Keratinocyte (primary cell): Measurements from ENCODE around the gene RIGI. TPM values are rescaled to one million over a fixed set of nuclear protein-coding genes. Genes with fewer than 3 reads are reported as not detected.

Source experiments
- DNase-seq: peaks from one replicate; pipeline ENCODE4 v3.0.0-alpha.2; 2011; ENCODE audit warnings: low read depth, missing footprints, low spot score
- FAIRE-seq: peaks from 2 replicates; lab custom pipeline; 2011; peaks lifted over from hg19 to GRCh38; lab: Jason Lieb, UNC
- H2AFZ ChIP-seq: 2 replicates; pipeline ENCODE4 v1.6.0; 2012; ENCODE audit warnings: low read length, control low read depth, inconsistent platforms; ENCODE audit not compliant: control insufficient read depth
- H3K27ac ChIP-seq: 2 replicates; pipeline ENCODE4 v1.5.1; 2011; ENCODE audit warnings: low read length; ENCODE audit not compliant: control insufficient read depth, insufficient read depth
- H3K27me3 ChIP-seq: 3 replicates; pipeline ENCODE4 v1.6.0; 2011; ENCODE audit warnings: low read length; ENCODE audit not compliant: control insufficient read depth, insufficient read depth; ENCODE audit errors: extremely low read depth
- H3K36me3 ChIP-seq, 2 experiments: 2 replicates in 1 of 2; 3 replicates in 1 of 2; pipeline ENCODE4 v1.5.1; 2011; ENCODE audit warnings: low read length in 2 of 2, mild to moderate bottlenecking in 1 of 2; ENCODE audit not compliant: control insufficient read depth in 2 of 2, insufficient read depth in 2 of 2; ENCODE audit errors: extremely low read depth in 1 of 2
- H3K4me1 ChIP-seq: 3 replicates; pipeline ENCODE4 v1.5.1; 2011; ENCODE audit warnings: low read length; ENCODE audit not compliant: control insufficient read depth, insufficient read depth; ENCODE audit errors: extremely low read depth
- H3K4me2 ChIP-seq: 3 replicates; pipeline ENCODE4 v1.6.0; 2011; ENCODE audit warnings: low read depth, low read length; ENCODE audit not compliant: control insufficient read depth, insufficient read depth; ENCODE audit errors: extremely low read depth
- H3K4me3 ChIP-seq, 3 experiments: fragments of 200-600 bp in 1 of 3; sonication (generic) in 1 of 3; 2 replicates in 2 of 3; 3 replicates in 1 of 3; pipeline ENCODE4 v1.5.1; 2011 to 2016; ENCODE audit warnings: low read length in 3 of 3, mild to moderate bottlenecking in 3 of 3, control low read depth in 2 of 3, inconsistent platforms in 1 of 3, low read depth in 1 of 3, mixed read lengths in 1 of 3, mixed run types in 1 of 3, moderate library complexity in 1 of 3; ENCODE audit not compliant: control insufficient read depth in 2 of 3, insufficient read depth in 2 of 3; ENCODE audit errors: extremely low read depth in 1 of 3
- H3K79me2 ChIP-seq: 2 replicates; pipeline ENCODE4 v1.6.0; 2012; ENCODE audit warnings: low read length; ENCODE audit not compliant: control insufficient read depth, insufficient read depth
- H3K9ac ChIP-seq: 3 replicates; pipeline ENCODE4 v1.6.0; 2011; ENCODE audit warnings: low read length; ENCODE audit not compliant: control insufficient read depth, insufficient read depth; ENCODE audit errors: extremely low read depth
- H3K9me1 ChIP-seq: 3 replicates; pipeline ENCODE4 v1.6.0; 2011; ENCODE audit warnings: low read length; ENCODE audit not compliant: control insufficient read depth, insufficient read depth; ENCODE audit errors: extremely low read depth
- H3K9me3 ChIP-seq: 2 replicates; pipeline ENCODE4 v1.5.1; 2012; ENCODE audit warnings: low read depth, low read length; ENCODE audit not compliant: control insufficient read depth
- H4K20me1 ChIP-seq: 3 replicates; pipeline ENCODE4 v1.6.0; 2011; ENCODE audit warnings: low read length; ENCODE audit not compliant: control insufficient read depth, insufficient read depth; ENCODE audit errors: extremely low read depth
- CTCF ChIP-seq, 3 experiments: IDR thresholded peaks in 1 of 3; conservative IDR thresholded peaks in 1 of 3; optimal IDR thresholded peaks in 1 of 3; 2 replicates in 2 of 3; 3 replicates in 1 of 3; pipeline versions ENCODE3 to v1.5.1; 2011; ENCODE audit warnings: low read length in 3 of 3, mild to moderate bottlenecking in 3 of 3, moderate library complexity in 2 of 3, control low read depth in 1 of 3, inconsistent platforms in 1 of 3; ENCODE audit not compliant: insufficient read depth in 2 of 3; ENCODE audit errors: extremely low read depth in 1 of 3
- EZH2 ChIP-seq: IDR thresholded peaks from one replicate; pipeline ENCODE4 v1.6.1; 2012; ENCODE audit warnings: inconsistent platforms, mild to moderate bottlenecking, low read length, moderate library complexity
- dilution Hi-C: fragments of 300-500 bp; cut with MboI; formaldehyde crosslinking; loops from one replicate; pipeline ENCODE4 v1.7.0; 2020; ENCODE audit warnings: low sequenced_read_pairs; ENCODE audit not compliant: extremely low pct_ligation_motif_present
- polyA plus RNA-seq, 5 experiments: library from polyadenylated mRNA; depleted of rRNA in 3 of 5; stranded (reverse) in 3 of 5; stranded (forward) in 1 of 5; unstranded in 1 of 5; fragments of >200 nt; gene quantifications; 1 replicate in 1 of 5; 2 replicates in 3 of 5; 3 replicates in 1 of 5; pipeline versions ENCODE4 v1.2.1 to v1.2.3, GENCODE V29; 2011 to 2012; ENCODE audit warnings: missing spikeins in 2 of 5, low read depth in 1 of 5, low replicate concordance in 1 of 5

Gene RIGI
- polyA plus RNA-seq, 1 donor (not counting 4 experiments of a cell fraction or from before 2014, with no cell fraction given), result 31.4 TPM

- no peak overlapping the region for H3K4me2 ChIP-seq
- H3K27me3 ChIP-seq, result no peaks in the 10 kb centered on the region
- H3K4me3 ChIP-seq, result no peak overlapping the region
- TF ChIP-seq EZH2 (no peak), CTCF (optimal IDR thresholded peaks at IDR 0.05 in 1 of 3, IDR thresholded peaks at IDR 0.05 in 1 of 3, conservative IDR thresholded peaks at IDR 0.05 in 1 of 3; ENCODE audit: extremely low read depth in 1 of 3, insufficient read depth in 2 of 3, low read length in 3 of 3) (no peak)
- H3K9me3 ChIP-seq, result no peaks in the 10 kb centered on the region
- FAIRE-seq, result no peak
- peaks cover 17% of the 10 kb centered on the region for H3K79me2 ChIP-seq
- no peak overlapping the region for H3K9ac ChIP-seq
- peaks cover 2 to 3% of the 10 kb centered on the region in 2 experiments for H3K36me3 ChIP-seq
- H3K9me1 ChIP-seq, result no peaks in the 10 kb centered on the region
- DNase-seq, result no peak
- dilution Hi-C loops, result loop anchor here (25.0 kb wide), 1 partner anchor 121 kb away; no protein-coding TSS in a partner anchor
- H3K27ac ChIP-seq, result no peak overlapping the region
- no peaks in the 10 kb centered on the region for H4K20me1 ChIP-seq
- peaks cover 4% of the 10 kb centered on the region for H3K4me1 ChIP-seq
- no peak overlapping the region for H2AFZ ChIP-seq
Observed at GRCh38 chr9:32558408-32558934, 32.5 kb upstream of the RIGI start.

DNA sequence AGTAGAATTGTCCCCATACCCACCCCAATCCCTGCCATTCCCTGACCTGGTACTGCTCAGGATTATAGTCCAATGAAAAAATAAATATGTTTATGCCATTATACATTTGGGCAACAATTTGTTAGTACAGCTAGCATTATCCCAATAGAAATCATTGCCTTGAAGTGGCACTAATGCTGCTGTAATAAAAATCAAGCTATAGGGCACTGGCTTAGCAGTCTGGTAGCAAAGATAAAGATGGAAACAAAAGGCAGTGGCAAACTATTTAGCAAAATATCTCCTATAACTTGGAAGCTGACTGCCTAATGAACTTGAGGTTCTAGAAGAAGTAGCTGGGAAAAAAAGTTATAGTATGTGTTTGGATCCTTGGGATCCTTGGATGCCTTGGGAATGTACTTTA, 28.6 kb upstream of the RIGI start:
- Histone ChIP-seq H2AFZ (no peak overlapping the region), H3K9ac (no peak overlapping the region), H3K4me3 (no peak overlapping the region), H3K79me2 (peaks cover 36% of the 10 kb centered on the region), H3K27me3 (no peaks in the 10 kb centered on the region), H3K9me1 (no peaks in the 10 kb centered on the region), H3K27ac (no peak overlapping the region), H3K36me3 (peaks cover 2 to 3% of the 10 kb centered on the region in 2 experiments), H3K4me2 (no peak overlapping the region), H3K9me3 (no peaks in the 10 kb centered on the region), H3K4me1 (peaks cover 12% of the 10 kb centered on the region), H4K20me1 (peaks cover 3% of the 10 kb centered on the region)
- DNase-seq (no peak), FAIRE-seq (no peak)
- TF ChIP-seq EZH2 (no peak), CTCF (optimal IDR thresholded peaks at IDR 0.05 in 1 of 3, IDR thresholded peaks at IDR 0.05 in 1 of 3, conservative IDR thresholded peaks at IDR 0.05 in 1 of 3; ENCODE audit: extremely low read depth in 1 of 3, insufficient read depth in 2 of 3, low read length in 3 of 3) (no peak)
- dilution Hi-C loops, result loop anchor here (25.0 kb wide), 1 partner anchor 117 kb away; no protein-coding TSS in a partner anchor
